ENCODE measurements around the gene CGB8. TPM values are rescaled to one million over a fixed set of nuclear protein-coding genes. Genes with fewer than 3 reads are reported as not detected.
A peak's percentile ranks its signal among the peaks of the same experiment; 100 is the strongest.
"Not testable (repeated sequence)": the region's sequence is repeated elsewhere in the genome, so short reads cannot be mapped to it uniquely, and the experiment has no call there.

Gene CGB8
- total and polyA plus RNA-seq, 2 donors: 0.14 to 0.27 TPM

- Histone ChIP-seq H3K4me1 (ENCODE audit: control insufficient read depth in 2 of 2, insufficient read depth in 2 of 2, low read length in 2 of 2) (peaks cover 0 to 20% of the 10 kb centered on the region in 2 donors), H3K9me3 (ENCODE audit: control insufficient read depth in 2 of 2, insufficient read depth in 1 of 2, low read length in 1 of 2) (no peaks in the 10 kb centered on the region), H3K36me3 (ENCODE audit: control insufficient read depth in 2 of 2, insufficient read depth in 2 of 2, low read length in 1 of 2) (no peaks in the 10 kb centered on the region), H3K4me3 (ENCODE audit: low read length in 2 of 2) (peak within 1 kb of the TSS in 1 of 2 donors; percentile 48), H3K27me3 (ENCODE audit: control insufficient read depth in 2 of 2, insufficient read depth in 1 of 2, low read length in 1 of 2) (peaks cover 31 to 78% of the 10 kb centered on the region in 2 donors), H3K27ac (ENCODE audit: low read depth in 1 of 2, low read length in 1 of 2) (no peak within 1 kb of the TSS)
- 4% methylated on average over 38 of the region's 38 CpGs for WGBS
- DNase-seq (ENCODE audit: low read depth in 6 of 9, low spot score in 9 of 9): no peak
Measured at GRCh38 chr19:49057636-49058234, 8.8 kb upstream of the CGB8 start, which contains the start of gene CGB7. CGB7 (minus strand) TSS chr19:49057749; CDS start chr19:49055375, 2,374 bp downstream.

GRCh38 chr19:49056902-49057596, 8.1 kb upstream of the CGB8 start:
- H3K27ac ChIP-seq (ENCODE audit: low read depth in 1 of 2, low read length in 1 of 2); H3K9me3 ChIP-seq (ENCODE audit: control insufficient read depth in 2 of 2, insufficient read depth in 1 of 2, low read length in 1 of 2); H3K36me3 ChIP-seq (ENCODE audit: control insufficient read depth in 2 of 2, insufficient read depth in 2 of 2, low read length in 1 of 2); DNase-seq (ENCODE audit: low read depth in 6 of 9, low spot score in 9 of 9): not testable (repeated sequence)
- Histone ChIP-seq H3K4me3 (ENCODE audit: low read length in 2 of 2) (peak overlapping the region in 1 of 2 donors; percentile 48), H3K27me3 (ENCODE audit: control insufficient read depth in 2 of 2, insufficient read depth in 1 of 2, low read length in 1 of 2) (peaks cover 31 to 71% of the 10 kb centered on the region in 2 donors), H3K4me1 (ENCODE audit: control insufficient read depth in 2 of 2, insufficient read depth in 2 of 2, low read length in 2 of 2) (peaks cover 0 to 20% of the 10 kb centered on the region in 2 donors)
- 4% methylated on average over 34 of the region's 34 CpGs for WGBS

GRCh38 chr19:49056101-49056901, 7.4 kb upstream of the CGB8 start:
- peaks cover 0 to 20% of the 10 kb centered on the region in 2 donors for H3K4me1 ChIP-seq (ENCODE audit: control insufficient read depth in 2 of 2, insufficient read depth in 2 of 2, low read length in 2 of 2)
- WGBS: 1% methylated on average over 63 of the region's 63 CpGs
- H3K27ac ChIP-seq (ENCODE audit: low read depth in 1 of 2, low read length in 1 of 2): no peak overlapping the region
- H3K4me3 ChIP-seq (ENCODE audit: low read length in 2 of 2): peak overlapping the region; percentile 10 to 48
- no peaks in the 10 kb centered on the region for H3K9me3 ChIP-seq (ENCODE audit: control insufficient read depth in 2 of 2, insufficient read depth in 1 of 2, low read length in 1 of 2)
- H3K27me3 ChIP-seq (ENCODE audit: control insufficient read depth in 2 of 2, insufficient read depth in 1 of 2, low read length in 1 of 2): peaks cover 31 to 64% of the 10 kb centered on the region in 2 donors
- peak in 4 of 9 donors; percentile 12 to 33 (median 22) for DNase-seq (ENCODE audit: low read depth in 6 of 9, low spot score in 9 of 9)
- no peaks in the 10 kb centered on the region for H3K36me3 ChIP-seq (ENCODE audit: control insufficient read depth in 2 of 2, insufficient read depth in 2 of 2, low read length in 1 of 2)

GRCh38 chr19:49050376-49051033, 1.6 kb upstream of the CGB8 start:
- H3K36me3 ChIP-seq (ENCODE audit: control insufficient read depth in 2 of 2, insufficient read depth in 2 of 2, low read length in 1 of 2); H3K4me3 ChIP-seq (ENCODE audit: low read length in 2 of 2); H3K9me3 ChIP-seq (ENCODE audit: control insufficient read depth in 2 of 2, insufficient read depth in 1 of 2, low read length in 1 of 2); DNase-seq (ENCODE audit: low read depth in 6 of 9, low spot score in 9 of 9); H3K4me1 ChIP-seq (ENCODE audit: control insufficient read depth in 2 of 2, insufficient read depth in 2 of 2, low read length in 2 of 2); H3K27ac ChIP-seq (ENCODE audit: low read depth in 1 of 2, low read length in 1 of 2): not testable (repeated sequence)
- peaks cover 3 to 11% of the 10 kb centered on the region in 2 donors for H3K27me3 ChIP-seq (ENCODE audit: control insufficient read depth in 2 of 2, insufficient read depth in 1 of 2, low read length in 1 of 2)
- WGBS: 88% methylated on average over 24 of the region's 24 CpGs

GRCh38 chr19:49049834-49050233, 923 bp upstream of the CGB8 start:
- not testable (repeated sequence) for H3K9me3 ChIP-seq (ENCODE audit: control insufficient read depth in 2 of 2, insufficient read depth in 1 of 2, low read length in 1 of 2); H3K27ac ChIP-seq (ENCODE audit: low read depth in 1 of 2, low read length in 1 of 2); H3K4me1 ChIP-seq (ENCODE audit: control insufficient read depth in 2 of 2, insufficient read depth in 2 of 2, low read length in 2 of 2); H3K27me3 ChIP-seq (ENCODE audit: control insufficient read depth in 2 of 2, insufficient read depth in 1 of 2, low read length in 1 of 2); H3K36me3 ChIP-seq (ENCODE audit: control insufficient read depth in 2 of 2, insufficient read depth in 2 of 2, low read length in 1 of 2); DNase-seq (ENCODE audit: low read depth in 6 of 9, low spot score in 9 of 9); H3K4me3 ChIP-seq (ENCODE audit: low read length in 2 of 2)
- 84% methylated on average over 3 of the region's 4 CpGs for WGBS

DNA sequence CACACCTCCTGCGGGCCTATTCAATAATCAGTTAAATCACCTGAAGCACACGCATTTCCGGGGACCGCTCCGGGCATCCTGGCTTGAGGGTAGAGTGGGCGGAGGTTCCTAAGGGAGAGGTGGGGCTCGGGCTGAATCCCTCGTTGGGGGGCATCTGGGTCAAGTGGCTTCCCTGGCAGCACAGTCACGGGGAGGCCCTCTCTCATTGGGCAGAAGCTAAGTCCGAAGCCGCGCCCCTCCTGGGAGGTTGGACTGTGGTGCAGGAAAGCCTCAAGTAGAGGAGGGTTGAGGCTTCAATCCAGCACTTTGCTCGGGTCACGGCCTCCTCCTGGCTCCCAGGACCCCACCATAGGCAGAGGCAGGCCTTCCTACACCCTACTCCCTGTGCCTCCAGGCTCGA, 5.4 kb downstream of the CGB8 start, which contains the start of gene CGB5:
CGB5 (plus strand) TSS at position 301 of the 400 bp plus-strand sequence. CDS start 362 bp downstream, outside the sequence.
- H3K27me3 ChIP-seq (ENCODE audit: control insufficient read depth in 2 of 2, insufficient read depth in 1 of 2, low read length in 1 of 2); H3K9me3 ChIP-seq (ENCODE audit: control insufficient read depth in 2 of 2, insufficient read depth in 1 of 2, low read length in 1 of 2); H3K27ac ChIP-seq (ENCODE audit: low read depth in 1 of 2, low read length in 1 of 2); H3K4me3 ChIP-seq (ENCODE audit: low read length in 2 of 2); H3K4me1 ChIP-seq (ENCODE audit: control insufficient read depth in 2 of 2, insufficient read depth in 2 of 2, low read length in 2 of 2); DNase-seq (ENCODE audit: low read depth in 6 of 9, low spot score in 9 of 9); H3K36me3 ChIP-seq (ENCODE audit: control insufficient read depth in 2 of 2, insufficient read depth in 2 of 2, low read length in 1 of 2): not testable (repeated sequence)
- WGBS: 82% methylated on average over 15 of the region's 15 CpGs

DNA sequence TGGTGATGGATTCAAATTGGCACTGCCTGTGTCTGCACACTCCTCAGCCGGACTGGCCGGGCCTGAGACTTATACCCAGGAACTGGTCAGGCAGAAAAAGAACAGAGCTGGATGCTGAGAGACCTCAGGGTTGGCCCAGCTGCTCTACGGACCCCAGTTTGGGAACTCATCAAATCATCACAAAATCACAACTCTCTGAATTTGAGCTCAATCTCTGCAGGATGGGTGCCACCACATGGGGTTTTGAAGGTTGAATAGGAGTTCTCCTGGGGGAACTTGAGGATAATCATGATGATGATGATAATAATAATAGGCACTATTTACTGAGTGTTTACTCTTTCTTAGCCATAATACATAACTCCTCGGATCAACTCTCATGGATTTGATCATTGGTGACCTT, 6.2 kb downstream of the CGB8 start:
- not testable (repeated sequence) for H3K9me3 ChIP-seq (ENCODE audit: control insufficient read depth in 2 of 2, insufficient read depth in 1 of 2, low read length in 1 of 2); H3K4me1 ChIP-seq (ENCODE audit: control insufficient read depth in 2 of 2, insufficient read depth in 2 of 2, low read length in 2 of 2); DNase-seq (ENCODE audit: low read depth in 6 of 9, low spot score in 9 of 9); H3K27me3 ChIP-seq (ENCODE audit: control insufficient read depth in 2 of 2, insufficient read depth in 1 of 2, low read length in 1 of 2); H3K36me3 ChIP-seq (ENCODE audit: control insufficient read depth in 2 of 2, insufficient read depth in 2 of 2, low read length in 1 of 2); H3K27ac ChIP-seq (ENCODE audit: low read depth in 1 of 2, low read length in 1 of 2); H3K4me3 ChIP-seq (ENCODE audit: low read length in 2 of 2)
- WGBS: 97% methylated on average over 4 of the region's 4 CpGs

DNA sequence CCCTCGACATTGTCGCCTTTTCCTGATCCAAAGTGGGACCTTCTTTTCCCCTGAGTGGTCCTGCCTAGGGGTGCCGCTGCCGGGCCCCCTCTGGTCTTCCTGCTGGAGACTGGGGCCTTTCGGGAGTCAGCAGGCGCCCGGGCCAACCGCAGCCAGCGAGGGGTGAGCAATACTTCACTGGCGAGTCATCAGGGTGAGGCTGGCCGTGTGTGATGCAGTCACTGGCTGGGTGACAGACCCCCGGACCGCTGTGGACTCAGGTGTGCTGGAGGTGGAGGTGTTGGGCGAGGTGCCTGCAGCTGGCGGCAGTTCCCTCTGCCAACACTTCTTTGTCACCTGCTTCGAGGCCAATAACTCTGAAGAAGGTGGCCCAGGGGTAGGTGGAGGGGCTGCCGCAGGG, 6.7 kb downstream of the CGB8 start:
- DNase-seq (ENCODE audit: low read depth in 6 of 9, low spot score in 9 of 9): no peak
- 92% methylated on average over 17 of the region's 17 CpGs for WGBS
- Histone ChIP-seq H3K27me3 (ENCODE audit: control insufficient read depth in 2 of 2, insufficient read depth in 1 of 2, low read length in 1 of 2) (no peaks in the 10 kb centered on the region), H3K36me3 (ENCODE audit: control insufficient read depth in 2 of 2, insufficient read depth in 2 of 2, low read length in 1 of 2) (no peaks in the 10 kb centered on the region), H3K4me3 (ENCODE audit: low read length in 2 of 2) (no peak overlapping the region), H3K9me3 (ENCODE audit: control insufficient read depth in 2 of 2, insufficient read depth in 1 of 2, low read length in 1 of 2) (no peaks in the 10 kb centered on the region), H3K27ac (ENCODE audit: low read depth in 1 of 2, low read length in 1 of 2) (no peak overlapping the region), H3K4me1 (ENCODE audit: control insufficient read depth in 2 of 2, insufficient read depth in 2 of 2, low read length in 2 of 2) (no peaks in the 10 kb centered on the region)

All from thymus (tissue), 11 donors.